CD4-positive, alpha-beta T cell treated with Interleukin-2 at 100 ng/mL for 4 hours (primary cell): ENCODE measurements around the gene ARID5A.
"Not testable (repeated sequence)": the region's sequence is repeated elsewhere in the genome, so short reads cannot be mapped to it uniquely, and the experiment has no call there.

Source experiments
- DNase-seq: peaks from one replicate; pipeline ENCODE4 v3.0.0-alpha.2; 2020; ENCODE audit warnings: low spot score

ARID5A gene

GRCh38 chr2:96536445-96537065 is at the start of gene ARID5A:
Gene ARID5A, plus strand, starts transcription at chr2:96536752. Its CDS starts 75 bp downstream, at chr2:96536827.
- peak; percentile 89 for DNase-seq

GRCh38 chr2:96489261-96489660 is 47.3 kb upstream of the ARID5A start:
- no peak for DNase-seq

- no peak for DNase-seq
These were observed 46.9 kb upstream of the ARID5A start for GRCh38 chr2:96489663-96490062.

GRCh38 chr2:96491860-96492497 is 44.6 kb upstream of the ARID5A start:
- DNase-seq: no peak

- DNase-seq: no peak
These were observed 43.5 kb upstream of the ARID5A start for GRCh38 chr2:96493072-96493471.

- no peak for DNase-seq
These were observed 42.4 kb upstream of the ARID5A start for GRCh38 chr2:96494188-96494587.

- DNase-seq: no peak
These were observed 40.4 kb upstream of the ARID5A start for GRCh38 chr2:96495982-96496629.

GRCh38 chr2:96498021-96498431 is 38.5 kb upstream of the ARID5A start:
- no peak for DNase-seq

- DNase-seq: not testable (repeated sequence)
These were observed 37.9 kb upstream of the ARID5A start for GRCh38 chr2:96498611-96499010.

GRCh38 chr2:96499061-96499960 is 37.2 kb upstream of the ARID5A start:
- DNase-seq: no peak

- DNase-seq: no peak
These were observed 36.0 kb upstream of the ARID5A start for GRCh38 chr2:96500385-96501066.

GRCh38 chr2:96501471-96501874 is 35.1 kb upstream of the ARID5A start:
- no peak for DNase-seq

GRCh38 chr2:96501886-96502810 is 34.4 kb upstream of the ARID5A start:
- DNase-seq: no peak

GRCh38 chr2:96502891-96503636 is 33.5 kb upstream of the ARID5A start:
- no peak for DNase-seq

GRCh38 chr2:96503637-96504243 is 32.8 kb upstream of the ARID5A start:
- no peak for DNase-seq

GRCh38 chr2:96505231-96505889 is 31.2 kb upstream of the ARID5A start, which contains the start of gene NEURL3:
Gene NEURL3, minus strand, starts transcription at chr2:96505357. Its CDS starts 71 bp downstream, at chr2:96505286.
- no peak for DNase-seq

GRCh38 chr2:96506016-96506906 is 30.3 kb upstream of the ARID5A start:
- no peak for DNase-seq

- DNase-seq: no peak
These were observed 29.7 kb upstream of the ARID5A start for GRCh38 chr2:96506907-96507240.
